NK-92 (cell line): ENCODE results near the gene ANKRD6.

Experiments used
- DNase-seq: peaks from one replicate; lab custom pipeline; 2025; ENCODE audit not compliant: unreplicated experiment; lab: John Stamatoyannopoulos, UW

The ANKRD6 gene

GRCh38 chr6:89682991-89683390 lies 250.0 kb downstream of the ANKRD6 start:
- DNase-seq: no peak
